Lower leg skin (tissue), 4 donors: ENCODE data around the gene CASS4. TPM values are rescaled to one million over a fixed set of nuclear protein-coding genes. Genes with fewer than 3 reads are reported as not detected.
"Not testable (repeated sequence)": the region's sequence is repeated elsewhere in the genome, so short reads cannot be mapped to it uniquely, and the experiment has no call there.

Experiments used
- DNase-seq, 2 donors: peaks; one replicate each; pipeline ENCODE4 v3.0.0-alpha.2; 2019; ENCODE audit warnings: low spot score in 2 of 2
- H3K4me3 ChIP-seq: fragments of 200-600 bp; sonication (generic); 2 replicates; pipeline ENCODE4 v1.5.1; 2017; ENCODE audit warnings: mild to moderate bottlenecking, low read depth; ENCODE audit not compliant: poor library complexity, severe bottlenecking
- CTCF ChIP-seq, 3 donors: fragments of 450-650 bp; IDR thresholded peaks; one replicate each; pipeline ENCODE4 v1.5.1; 2016; ENCODE audit warnings: antibody characterized with exemption in 3 of 3, mild to moderate bottlenecking in 3 of 3, moderate library complexity in 2 of 3
- POLR2A ChIP-seq, 2 donors: fragments of 450-650 bp; IDR thresholded peaks; one replicate each; pipeline ENCODE4 v1.6.1; 2016 to 2017; ENCODE audit warnings: antibody characterized with exemption in 2 of 2, mild to moderate bottlenecking in 1 of 2, moderate library complexity in 1 of 2
- WGBS, 2 donors: methylation state at CpG; one replicate each; pipeline ENCODE4 v1.1.5; 2018; 5-methylcytosine and 5-hydroxymethylcytosine counted together
- intact Hi-C: fragments of 100-400 bp; cut with DNase I; formaldehyde crosslinking; loops from one replicate; pipeline ENCODE4 v1.15.0; 2023; ENCODE audit warnings: low total_unique reads
- total RNA-seq, 4 donors: library from RNA; depleted of rRNA; stranded (reverse); fragments of >200 nt; gene quantifications; one replicate each; pipeline ENCODE4 v1.1.0, GENCODE V29; 2016

The CASS4 gene
- total RNA-seq, 4 donors from 2014 or later = 0.61 to 2.9 (median 1.4) TPM

GRCh38 chr20:56393653-56394052 lies 18.4 kb upstream of the CASS4 start:
- no peak for DNase-seq
- TF ChIP-seq POLR2A (IDR thresholded peaks at IDR 0.05) (no peak), CTCF (IDR thresholded peaks at IDR 0.05) (no peak)
- WGBS, 2 donors = 53 to 59% methylated on average over 8 of the region's 8 CpGs
- no peak overlapping the region for H3K4me3 ChIP-seq
- intact Hi-C loops = no loop called here

- H3K4me3 ChIP-seq = no peak overlapping the region
- DNase-seq = no peak
- TF ChIP-seq CTCF (IDR thresholded peaks at IDR 0.05) (no peak), POLR2A (IDR thresholded peaks at IDR 0.05) (no peak)
- 82 to 85% methylated on average over 4 of the region's 4 CpGs for WGBS, 2 donors
- intact Hi-C loops = no loop called here
Observed at GRCh38 chr20:56395166-56395565, 16.9 kb upstream of the CASS4 start.

GRCh38 chr20:56400001-56400640 lies 11.9 kb upstream of the CASS4 start:
- peak in 1 of 2 donors; percentile 49 for DNase-seq
- intact Hi-C loops = no loop called here
- TF ChIP-seq CTCF (IDR thresholded peaks at IDR 0.05) (peak in 1 of 3 donors; percentile 45), POLR2A (IDR thresholded peaks at IDR 0.05) (no peak)

GRCh38 chr20:56403465-56403864 lies 8.6 kb upstream of the CASS4 start:
- DNase-seq = no peak
- intact Hi-C loops = no loop called here
- TF ChIP-seq POLR2A (IDR thresholded peaks at IDR 0.05) = no peak
- no peak for TF ChIP-seq CTCF (IDR thresholded peaks at IDR 0.05)
- WGBS, 2 donors = 93% methylated on average over 26 of the region's 26 CpGs
- no peak overlapping the region for H3K4me3 ChIP-seq

More at GRCh38 chr20:56400001-56400640, 11.9 kb upstream of the CASS4 start:
- no peak overlapping the region for H3K4me3 ChIP-seq

GRCh38 chr20:56405356-56405755 lies 6.7 kb upstream of the CASS4 start:
- whole genome bisulfite sequencing, 2 donors = 94% methylated on average over 12 of the region's 12 CpGs
- H3K4me3 ChIP-seq, DNase-seq, intact Hi-C loops: not testable (repeated sequence)

GRCh38 chr20:56406910-56407309 lies 5.2 kb upstream of the CASS4 start:
- no peak for DNase-seq
- WGBS, 2 donors = 92 to 93% methylated on average over 3 of the region's 3 CpGs
- no peak overlapping the region for H3K4me3 ChIP-seq
- intact Hi-C loops = no loop called here
- no peak for TF ChIP-seq POLR2A (IDR thresholded peaks at IDR 0.05)
- TF ChIP-seq CTCF (IDR thresholded peaks at IDR 0.05) = no peak
